Trophoblast cell (in vitro differentiated cells and primary cell): ENCODE results near the gene SLC13A3.

Source experiments
- DNase-seq, 2 donors: peaks; one replicate each; pipeline ENCODE4 v3.0.0-alpha.2; 2016
- H2AFZ ChIP-seq: 2 replicates; pipeline ENCODE4 v1.6.1; 2013; ENCODE audit warnings: low read length, moderate library complexity, mild to moderate bottlenecking; ENCODE audit not compliant: insufficient read depth, poor library complexity
- H2AK5ac ChIP-seq: 2 replicates; pipeline ENCODE4 v1.6.1; 2013; ENCODE audit warnings: mild to moderate bottlenecking, low read length
- H2BK120ac ChIP-seq: 2 replicates; pipeline ENCODE4 v1.6.1; 2013; ENCODE audit warnings: low read length, mild to moderate bottlenecking, moderate library complexity; ENCODE audit not compliant: insufficient read depth, poor library complexity
- H2BK12ac ChIP-seq: 2 replicates; pipeline ENCODE4 v1.6.1; 2013; ENCODE audit warnings: mild to moderate bottlenecking, low read length, moderate library complexity
- H2BK5ac ChIP-seq: 2 replicates; pipeline ENCODE4 v1.6.1; 2013; ENCODE audit warnings: low read length, low read depth, moderate library complexity, mild to moderate bottlenecking; ENCODE audit not compliant: poor library complexity
- H3K14ac ChIP-seq: 2 replicates; pipeline ENCODE4 v1.6.1; 2013; ENCODE audit warnings: mild to moderate bottlenecking, low read length
- H3K18ac ChIP-seq: 2 replicates; pipeline ENCODE4 v1.6.1; 2013; ENCODE audit warnings: mild to moderate bottlenecking, low read length
- H3K23ac ChIP-seq: 2 replicates; pipeline ENCODE4 v1.6.1; 2013; ENCODE audit warnings: low read length
- H3K27ac ChIP-seq: 2 replicates; pipeline ENCODE4 v1.5.1; 2013; ENCODE audit warnings: low read depth, mild to moderate bottlenecking, inconsistent platforms, low read length, moderate library complexity
- H3K27me3 ChIP-seq: 2 replicates; pipeline ENCODE4 v1.6.1; 2013; ENCODE audit warnings: inconsistent platforms, mild to moderate bottlenecking, low read length, moderate library complexity; ENCODE audit not compliant: insufficient read depth
- H3K36me3 ChIP-seq, 2 experiments: 1 replicate in 1 of 2; 2 replicates in 1 of 2; pipeline ENCODE4 v1.6.1; 2013; ENCODE audit warnings: low read length in 2 of 2, mild to moderate bottlenecking in 2 of 2, moderate library complexity in 1 of 2; ENCODE audit not compliant: insufficient read depth in 2 of 2, control insufficient read depth in 1 of 2
- H3K4ac ChIP-seq: 2 replicates; pipeline ENCODE4 v1.6.1; 2013; ENCODE audit warnings: low read depth, mild to moderate bottlenecking, low read length, moderate library complexity
- H3K4me1 ChIP-seq, 2 experiments: 1 replicate in 1 of 2; 2 replicates in 1 of 2; pipeline ENCODE4 v1.6.1; 2013; ENCODE audit warnings: low read length in 2 of 2, mild to moderate bottlenecking in 2 of 2, moderate library complexity in 1 of 2; ENCODE audit not compliant: insufficient read depth in 2 of 2, control insufficient read depth in 1 of 2
- H3K4me2 ChIP-seq: 2 replicates; pipeline ENCODE4 v1.6.1; 2013; ENCODE audit warnings: inconsistent platforms, mild to moderate bottlenecking, low read length, moderate library complexity
- H3K4me3 ChIP-seq: 2 replicates; pipeline ENCODE4 v1.5.1; 2013; ENCODE audit warnings: mild to moderate bottlenecking, low read depth, low read length, inconsistent platforms
- H3K79me1 ChIP-seq: one replicate; pipeline ENCODE4 v1.6.1; 2013; ENCODE audit warnings: low read length
- H3K79me2 ChIP-seq: 2 replicates; pipeline ENCODE4 v1.6.1; 2013; ENCODE audit warnings: low read length, mild to moderate bottlenecking; ENCODE audit not compliant: control insufficient read depth, insufficient read depth, poor library complexity
- H3K9ac ChIP-seq: 2 replicates; pipeline ENCODE4 v1.6.1; 2013; ENCODE audit warnings: mild to moderate bottlenecking, low read length
- H3K9me3 ChIP-seq: 2 replicates; pipeline ENCODE4 v1.6.1; 2013; ENCODE audit warnings: low read depth, mild to moderate bottlenecking, control low read depth, inconsistent platforms, low read length; ENCODE audit not compliant: insufficient read depth
- H4K12ac ChIP-seq: 2 replicates; pipeline ENCODE4 v1.6.1; 2013; ENCODE audit warnings: low read depth, mild to moderate bottlenecking, low read length, moderate library complexity
- H4K8ac ChIP-seq: 2 replicates; pipeline ENCODE4 v1.6.1; 2013; ENCODE audit warnings: low read depth, mild to moderate bottlenecking, low read length, moderate library complexity
- H4K91ac ChIP-seq: one replicate; pipeline ENCODE4 v1.6.1; 2013; ENCODE audit warnings: low read depth, mild to moderate bottlenecking, low read length, moderate library complexity
- WGBS: extraction: QIAGEN DNeasy Blood & Tissue Kit; methylation state at CpG from one replicate; pipeline ENCODE4 v1.1.7; 2013; ENCODE audit warnings: missing lambda C conversion rate; ENCODE audit not compliant: insufficient read length, insufficient coverage; ENCODE audit errors: extremely low coverage; 5-methylcytosine and 5-hydroxymethylcytosine counted together

Gene SLC13A3

GRCh38 chr20:46582648-46583047 is 68.6 kb downstream of the SLC13A3 start:
- H3K27me3 ChIP-seq, result no peaks in the 10 kb centered on the region
- no peak overlapping the region for H2AK5ac ChIP-seq
- no peak overlapping the region for H4K91ac ChIP-seq
- no peak overlapping the region for H3K14ac ChIP-seq
- no peak overlapping the region for H3K18ac ChIP-seq
- H3K4me2 ChIP-seq, result no peak overlapping the region
- H2AFZ ChIP-seq, result no peak overlapping the region
- WGBS, result no CpG with 5 or more reads among the region's 5 CpGs
- no peaks in the 10 kb centered on the region for H3K4me1 ChIP-seq
- H3K23ac ChIP-seq, result no peak overlapping the region
- no peak overlapping the region for H3K4ac ChIP-seq
- no peak overlapping the region for H3K4me3 ChIP-seq
- no peak overlapping the region for H3K9ac ChIP-seq
- no peaks in the 10 kb centered on the region for H3K79me1 ChIP-seq
- DNase-seq, result no peak
- no peak overlapping the region for H4K8ac ChIP-seq
- no peaks in the 10 kb centered on the region for H3K36me3 ChIP-seq
- H2BK120ac ChIP-seq, result no peak overlapping the region
- no peaks in the 10 kb centered on the region for H3K79me2 ChIP-seq
- H3K27ac ChIP-seq, result no peak overlapping the region
- H2BK5ac ChIP-seq, result no peak overlapping the region
- no peak overlapping the region for H2BK12ac ChIP-seq
- H3K9me3 ChIP-seq, result peaks cover 4% of the 10 kb centered on the region
- H4K12ac ChIP-seq, result no peak overlapping the region

DNA sequence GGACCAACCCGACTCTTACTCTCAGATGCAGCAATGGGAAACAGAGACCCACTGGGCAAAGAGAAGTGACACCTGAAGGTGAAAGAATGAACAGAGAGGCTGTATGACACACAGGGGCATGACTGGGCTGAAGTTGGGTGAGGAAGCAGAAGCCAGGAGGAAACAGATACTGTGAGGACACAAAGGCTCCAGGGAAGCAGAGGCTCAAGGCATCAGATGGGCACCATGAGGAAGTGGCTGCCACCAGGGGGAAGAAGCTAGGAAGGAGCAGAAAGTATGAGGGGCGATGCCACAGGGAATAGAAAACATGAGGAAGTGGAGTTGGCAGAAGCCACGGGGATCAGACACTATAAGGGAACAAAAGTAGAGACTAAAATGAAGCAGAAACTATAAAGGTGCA is 69.9 kb downstream of the SLC13A3 start:
- H2BK5ac ChIP-seq, result no peak overlapping the region
- no peaks in the 10 kb centered on the region for H3K79me2 ChIP-seq
- no peak overlapping the region for H3K4me2 ChIP-seq
- no peak overlapping the region for H2AFZ ChIP-seq
- no peak overlapping the region for H2BK120ac ChIP-seq
- peaks cover 4% of the 10 kb centered on the region for H3K9me3 ChIP-seq
- H2AK5ac ChIP-seq, result no peak overlapping the region
- no peak for DNase-seq
- H3K36me3 ChIP-seq, result no peaks in the 10 kb centered on the region
- H2BK12ac ChIP-seq, result no peak overlapping the region
- H3K4me1 ChIP-seq, result no peaks in the 10 kb centered on the region
- no peak overlapping the region for H3K23ac ChIP-seq
- H4K91ac ChIP-seq, result no peak overlapping the region
- no peaks in the 10 kb centered on the region for H3K27me3 ChIP-seq
- no peak overlapping the region for H3K27ac ChIP-seq
- no peak overlapping the region for H4K12ac ChIP-seq
- no peaks in the 10 kb centered on the region for H3K79me1 ChIP-seq
- no peak overlapping the region for H3K4ac ChIP-seq
- no peak overlapping the region for H3K4me3 ChIP-seq
- H3K9ac ChIP-seq, result no peak overlapping the region
- no CpG with 5 or more reads among the region's 3 CpGs for WGBS
- H3K14ac ChIP-seq, result no peak overlapping the region
- no peak overlapping the region for H3K18ac ChIP-seq
- no peak overlapping the region for H4K8ac ChIP-seq

GRCh38 chr20:46580613-46581205 is 70.5 kb downstream of the SLC13A3 start:
- Histone ChIP-seq H2AFZ (no peak overlapping the region), H3K18ac (no peak overlapping the region), H2BK12ac (no peak overlapping the region), H2BK5ac (no peak overlapping the region), H3K23ac (no peak overlapping the region), H4K12ac (no peak overlapping the region), H3K9ac (no peak overlapping the region), H4K91ac (no peak overlapping the region), H3K79me2 (no peaks in the 10 kb centered on the region), H3K79me1 (no peaks in the 10 kb centered on the region), H3K9me3 (peaks cover 4% of the 10 kb centered on the region), H2BK120ac (no peak overlapping the region), H3K4me2 (no peak overlapping the region), H3K27ac (no peak overlapping the region), H2AK5ac (no peak overlapping the region), H3K27me3 (no peaks in the 10 kb centered on the region), H3K36me3 (no peaks in the 10 kb centered on the region), H3K4me3 (no peak overlapping the region), H3K4ac (no peak overlapping the region), H3K4me1 (no peaks in the 10 kb centered on the region), H4K8ac (no peak overlapping the region), H3K14ac (no peak overlapping the region)
- no peak for DNase-seq
- no CpG with 5 or more reads among the region's 2 CpGs for WGBS

DNA sequence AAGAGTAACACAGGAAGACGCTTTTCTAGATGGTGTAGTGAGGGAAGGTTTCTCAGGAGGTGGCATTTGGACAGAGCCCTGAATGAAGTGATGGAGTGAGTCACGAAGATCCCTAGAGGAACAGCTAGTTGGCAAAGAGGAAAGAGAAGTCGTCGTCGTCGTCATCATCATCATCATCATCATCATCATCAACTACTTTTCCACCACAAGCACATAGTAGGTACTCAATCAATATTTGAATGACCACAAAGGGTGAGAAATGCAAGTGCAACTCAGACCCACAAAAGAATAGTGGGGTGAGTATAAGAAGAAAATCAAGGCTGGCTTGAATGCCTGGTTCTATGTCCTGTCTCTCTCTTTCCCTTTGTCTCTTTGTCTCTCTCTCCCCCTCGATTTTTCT is 72.5 kb downstream of the SLC13A3 start:
- Histone ChIP-seq H3K36me3 (no peaks in the 10 kb centered on the region), H3K4me3 (no peak overlapping the region), H4K91ac (no peak overlapping the region), H2BK5ac (no peak overlapping the region), H2AFZ (no peak overlapping the region), H3K79me1 (no peaks in the 10 kb centered on the region), H3K4ac (no peak overlapping the region), H2AK5ac (no peak overlapping the region), H4K8ac (no peak overlapping the region), H3K79me2 (no peaks in the 10 kb centered on the region), H3K4me1 (no peaks in the 10 kb centered on the region), H3K23ac (no peak overlapping the region), H3K4me2 (no peak overlapping the region), H3K9ac (no peak overlapping the region), H3K18ac (no peak overlapping the region), H3K9me3 (peaks cover 4% of the 10 kb centered on the region), H3K14ac (no peak overlapping the region), H3K27me3 (no peaks in the 10 kb centered on the region), H2BK120ac (no peak overlapping the region), H4K12ac (no peak overlapping the region), H2BK12ac (no peak overlapping the region), H3K27ac (no peak overlapping the region)
- no peak for DNase-seq
- WGBS, result no CpG with 5 or more reads among the region's 7 CpGs
